Uterus (tissue), 4 donors: ENCODE results near the gene ZNF738. TPM values are rescaled to one million over a fixed set of nuclear protein-coding genes. Genes with fewer than 3 reads are reported as not detected.

ENCODE experiments used
- DNase-seq, 2 donors: peaks; one replicate each; pipeline ENCODE4 v3.0.0-alpha.2; 2019 to 2020
- H3K27ac ChIP-seq, 2 donors: fragments of 200-600 bp; sonication (generic); 1 replicate in 1 of 2; 2 replicates in 1 of 2; pipeline ENCODE4 v1.5.1; 2016 to 2018
- H3K27me3 ChIP-seq, 2 donors: fragments of 200-600 bp; sonication (generic); one replicate each; pipeline ENCODE4 v1.5.1; 2018 to 2019; ENCODE audit warnings: control low read depth in 1 of 2
- H3K36me3 ChIP-seq, 2 donors: fragments of 200-600 bp; sonication (generic); one replicate each; pipeline ENCODE4 v1.5.1; 2019; ENCODE audit warnings: control low read depth in 1 of 2
- H3K4me1 ChIP-seq, 2 donors: fragments of 200-600 bp; sonication (generic); one replicate each; pipeline ENCODE4 v1.5.1; 2018 to 2019; ENCODE audit warnings: control low read depth in 1 of 2
- H3K4me3 ChIP-seq, 2 donors: fragments of 200-600 bp; sonication (generic); 1 replicate in 1 of 2; 2 replicates in 1 of 2; pipeline ENCODE4 v1.5.1; 2018 to 2019; ENCODE audit warnings: mild to moderate bottlenecking in 1 of 2
- H3K9me3 ChIP-seq, 2 donors: fragments of 200-600 bp; sonication (generic); one replicate each; pipeline ENCODE4 v1.5.1; 2019; ENCODE audit warnings: control low read depth in 1 of 2
- CTCF ChIP-seq, 4 experiments: fragments of 200-600 bp in 2 of 4; fragments of 450-650 bp in 2 of 4; sonication (generic) in 2 of 4; IDR thresholded peaks; one replicate each; pipeline ENCODE4 v1.5.1; 2016 to 2019; ENCODE audit warnings: antibody characterized with exemption in 4 of 4, mild to moderate bottlenecking in 2 of 4, moderate library complexity in 1 of 4
- POLR2A ChIP-seq, 2 donors: fragments of 450-650 bp; IDR thresholded peaks; one replicate each; pipeline ENCODE4 v1.6.1; 2016; ENCODE audit warnings: antibody characterized with exemption in 2 of 2, mild to moderate bottlenecking in 1 of 2, moderate library complexity in 1 of 2
- intact Hi-C: fragments of 100-400 bp; cut with DNase I; formaldehyde crosslinking; loops from one replicate; pipeline ENCODE4 v1.15.1; 2023; ENCODE audit warnings: low total_unique reads
- total RNA-seq, 4 donors: library from RNA; depleted of rRNA in 3 of 4; stranded (reverse); fragments of >200 nt in 3 of 4; gene quantifications; one replicate each; pipeline versions ENCODE4 v1.1.0 to v1.2.4, GENCODE V29; 2014 to 2023
- donor health status: DM: yes; HTN: yes; CAD: no.

ZNF738 gene
- total RNA-seq, 4 donors from 2014 or later = 0.59 to 48.8 (median 3.3) TPM

GRCh38 chr19:21321996-21322395, 36.8 kb upstream of the ZNF738 start:
- TF ChIP-seq CTCF (IDR thresholded peaks at IDR 0.05) (no peak), POLR2A (IDR thresholded peaks at IDR 0.05) (no peak)
- Histone ChIP-seq H3K4me1 (no peaks in the 10 kb centered on the region), H3K27ac (peak overlapping the region; percentile 18 to 31), H3K27me3 (no peaks in the 10 kb centered on the region), H3K4me3 (no peak overlapping the region), H3K36me3 (no peaks in the 10 kb centered on the region), H3K9me3 (peaks cover 0 to 3% of the 10 kb centered on the region in 2 donors)
- DNase-seq = no peak
- intact Hi-C loops = no loop called here

GRCh38 chr19:21322528-21322927, 36.3 kb upstream of the ZNF738 start:
- TF ChIP-seq POLR2A (IDR thresholded peaks at IDR 0.05) (no peak), CTCF (IDR thresholded peaks at IDR 0.05) (no peak)
- intact Hi-C loops = no loop called here
- H3K4me1 ChIP-seq = no peaks in the 10 kb centered on the region
- H3K9me3 ChIP-seq = peaks cover 0 to 3% of the 10 kb centered on the region in 2 donors
- H3K27me3 ChIP-seq = no peaks in the 10 kb centered on the region
- peak overlapping the region; percentile 18 to 31 for H3K27ac ChIP-seq
- no peaks in the 10 kb centered on the region for H3K36me3 ChIP-seq
- H3K4me3 ChIP-seq = no peak overlapping the region
- peak in 1 of 2 donors; percentile 31 for DNase-seq

- Histone ChIP-seq H3K4me1 (no peaks in the 10 kb centered on the region), H3K4me3 (no peak overlapping the region), H3K27me3 (no peaks in the 10 kb centered on the region), H3K9me3 (peaks cover 0 to 3% of the 10 kb centered on the region in 2 donors), H3K27ac (peak overlapping the region in 1 of 2 donors; percentile 18), H3K36me3 (no peaks in the 10 kb centered on the region)
- no peak for TF ChIP-seq POLR2A (IDR thresholded peaks at IDR 0.05)
- no peak for TF ChIP-seq CTCF (IDR thresholded peaks at IDR 0.05)
- no peak for DNase-seq
- intact Hi-C loops = no loop called here
Observed at GRCh38 chr19:21323000-21323399, 35.8 kb upstream of the ZNF738 start.

- DNase-seq = no peak
- H3K4me1 ChIP-seq = no peaks in the 10 kb centered on the region
- no peak overlapping the region for H3K27ac ChIP-seq
- H3K4me3 ChIP-seq = no peak overlapping the region
- no peaks in the 10 kb centered on the region for H3K27me3 ChIP-seq
- TF ChIP-seq CTCF (IDR thresholded peaks at IDR 0.05) (no peak), POLR2A (IDR thresholded peaks at IDR 0.05) (no peak)
- no peaks in the 10 kb centered on the region for H3K36me3 ChIP-seq
- intact Hi-C loops = no loop called here
- H3K9me3 ChIP-seq = peaks cover 0 to 3% of the 10 kb centered on the region in 2 donors
Observed at GRCh38 chr19:21326169-21326568, 32.6 kb upstream of the ZNF738 start.

- Histone ChIP-seq H3K4me1 (no peaks in the 10 kb centered on the region), H3K4me3 (peak overlapping the region; percentile 61 to 91), H3K36me3 (no peaks in the 10 kb centered on the region), H3K27ac (peak overlapping the region; percentile 87 to 98), H3K27me3 (no peaks in the 10 kb centered on the region), H3K9me3 (peaks cover 0 to 3% of the 10 kb centered on the region in 2 donors)
- no peak for DNase-seq
- intact Hi-C loops = loop anchor here (2.0 kb wide), 1 partner anchor 30 kb away; the partner anchor contains the start of gene ZNF738
- no peak for TF ChIP-seq CTCF (IDR thresholded peaks at IDR 0.05)
- no peak for TF ChIP-seq POLR2A (IDR thresholded peaks at IDR 0.05)
Observed at GRCh38 chr19:21328406-21328805, 30.4 kb upstream of the ZNF738 start.
